A673 (cell line): ENCODE measurements around the gene TTC7B. TPM values are rescaled to one million over a fixed set of nuclear protein-coding genes. Genes with fewer than 3 reads are reported as not detected.

Experiments
- BruUV-seq: library from RNA; stranded (reverse); fragments of 400-500 nt; replicated peaks from 2 replicates; lab custom pipeline; 2021; lab: Mats Ljungman, UMichigan
- CTCF ChIA-PET: fragments of 300-600 bp; sonication (Branson Sonifier 250); formaldehyde crosslinking; loops from one replicate; lab custom pipeline; 2022; ENCODE audit warnings: antibody characterized with exemption; lab: Charles Lee
- POLR2A ChIA-PET: fragments of 300-600 bp; sonication (Branson Sonifier 250); formaldehyde crosslinking; loops from one replicate; lab custom pipeline; 2022; ENCODE audit warnings: antibody characterized with exemption; ENCODE audit not compliant: low non-redundant PET; lab: Charles Lee
- DNase-seq: peaks from one replicate; pipeline ENCODE4 v3.0.0-alpha.2; 2015; ENCODE audit warnings: low spot score
- H3K27ac ChIP-seq: fragments of 200-600 bp; sonication (generic); 2 replicates; pipeline ENCODE4 v1.5.1; 2016; ENCODE audit warnings: mixed run types, low read depth, mild to moderate bottlenecking, mixed read lengths, antibody characterized with exemption, low read length; ENCODE audit not compliant: poor library complexity, severe bottlenecking
- H3K27me3 ChIP-seq: fragments of 200-600 bp; sonication (generic); replicated peaks from 2 replicates; pipeline ENCODE4 v1.6.1; 2017; ENCODE audit warnings: mixed run types, low read depth, mild to moderate bottlenecking, mixed read lengths, antibody characterized with exemption, low read length; ENCODE audit not compliant: insufficient read depth, poor library complexity
- H3K36me3 ChIP-seq: fragments of 200-600 bp; sonication (generic); 2 replicates; pipeline ENCODE4 v1.6.1; 2016; ENCODE audit warnings: mixed run types, mild to moderate bottlenecking, mixed read lengths, antibody characterized with exemption, low read length; ENCODE audit not compliant: insufficient read depth, poor library complexity, severe bottlenecking
- H3K4me1 ChIP-seq: fragments of 200-600 bp; sonication (generic); 2 replicates; pipeline ENCODE4 v1.6.1; 2017; ENCODE audit warnings: mixed run types, mild to moderate bottlenecking, mixed read lengths, antibody characterized with exemption, low read length; ENCODE audit not compliant: insufficient read depth, poor library complexity, severe bottlenecking
- H3K4me3 ChIP-seq: fragments of 200-600 bp; sonication (generic); 2 replicates; pipeline ENCODE4 v1.5.1; 2016; ENCODE audit warnings: low read depth, mixed run types, mild to moderate bottlenecking, mixed read lengths, low read length; ENCODE audit not compliant: poor library complexity, severe bottlenecking
- H3K9me3 ChIP-seq: fragments of 200-600 bp; sonication (generic); 2 replicates; pipeline ENCODE4 v1.6.1; 2016; ENCODE audit warnings: mixed run types, low read depth, mild to moderate bottlenecking, mixed read lengths, antibody characterized with exemption, low read length; ENCODE audit not compliant: poor library complexity, severe bottlenecking
- EZH2 ChIP-seq: fragments of 200-600 bp; sonication (generic); IDR thresholded peaks from 2 replicates; pipeline ENCODE4 v1.6.1; 2017; ENCODE audit warnings: borderline replicate concordance, low read depth, mild to moderate bottlenecking, mixed read lengths, antibody characterized with exemption, low read length; ENCODE audit not compliant: poor library complexity, severe bottlenecking
- intact Hi-C: fragments of 100-400 bp; cut with micrococcal nuclease; formaldehyde crosslinking; loops from one replicate; pipeline ENCODE4 v1.10.0; 2022; ENCODE audit not compliant: unreplicated experiment
- total RNA-seq: library from RNA; stranded (reverse); gene quantifications from 2 replicates; pipeline ENCODE4 v1.2.3, GENCODE V29; 2021
- TF ChIP-seq, protein P1 (sequence below): fragments of 300-800, 200-600 bp; sonication (generic); conservative IDR thresholded peaks from 2 replicates; pipeline ENCODE4 v1.5.1; 2017; ENCODE audit warnings: low read depth, mild to moderate bottlenecking, antibody characterized with exemption, low read length, moderate library complexity, mixed read lengths

Gene TTC7B
- total RNA-seq, 1 experiment from 2014 or later: 39.2 TPM

GRCh38 chr14:90587918-90588317 lies 228.3 kb downstream of the TTC7B start:
- intact Hi-C loops: no loop called here
- ChIA-PET CTCF (no interaction called here), POLR2A (no interaction called here)
- no peaks in the 10 kb centered on the region for H3K27me3 ChIP-seq
- no peak overlapping the region for H3K4me3 ChIP-seq
- H3K27ac ChIP-seq: no peak overlapping the region
- DNase-seq: no peak
- TF ChIP-seq, protein P1, sequence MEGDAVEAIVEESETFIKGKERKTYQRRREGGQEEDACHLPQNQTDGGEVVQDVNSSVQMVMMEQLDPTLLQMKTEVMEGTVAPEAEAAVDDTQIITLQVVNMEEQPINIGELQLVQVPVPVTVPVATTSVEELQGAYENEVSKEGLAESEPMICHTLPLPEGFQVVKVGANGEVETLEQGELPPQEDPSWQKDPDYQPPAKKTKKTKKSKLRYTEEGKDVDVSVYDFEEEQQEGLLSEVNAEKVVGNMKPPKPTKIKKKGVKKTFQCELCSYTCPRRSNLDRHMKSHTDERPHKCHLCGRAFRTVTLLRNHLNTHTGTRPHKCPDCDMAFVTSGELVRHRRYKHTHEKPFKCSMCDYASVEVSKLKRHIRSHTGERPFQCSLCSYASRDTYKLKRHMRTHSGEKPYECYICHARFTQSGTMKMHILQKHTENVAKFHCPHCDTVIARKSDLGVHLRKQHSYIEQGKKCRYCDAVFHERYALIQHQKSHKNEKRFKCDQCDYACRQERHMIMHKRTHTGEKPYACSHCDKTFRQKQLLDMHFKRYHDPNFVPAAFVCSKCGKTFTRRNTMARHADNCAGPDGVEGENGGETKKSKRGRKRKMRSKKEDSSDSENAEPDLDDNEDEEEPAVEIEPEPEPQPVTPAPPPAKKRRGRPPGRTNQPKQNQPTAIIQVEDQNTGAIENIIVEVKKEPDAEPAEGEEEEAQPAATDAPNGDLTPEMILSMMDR: no peak
- no peak for TF ChIP-seq EZH2
- H3K9me3 ChIP-seq: no peaks in the 10 kb centered on the region
- no peaks in the 10 kb centered on the region for H3K36me3 ChIP-seq
- H3K4me1 ChIP-seq: no peaks in the 10 kb centered on the region
- no TSS peak for BruUV-seq

- BruUV-seq: no TSS peak
- Histone ChIP-seq H3K27ac (no peak overlapping the region), H3K27me3 (no peaks in the 10 kb centered on the region), H3K36me3 (no peaks in the 10 kb centered on the region), H3K4me1 (no peaks in the 10 kb centered on the region), H3K4me3 (no peak overlapping the region), H3K9me3 (no peaks in the 10 kb centered on the region)
- ChIA-PET CTCF (no interaction called here), POLR2A (no interaction called here)
- no peak for DNase-seq
- TF ChIP-seq, protein P1: no peak
- TF ChIP-seq EZH2: no peak
- intact Hi-C loops: no loop called here
Observed at GRCh38 chr14:90587252-90587910, 228.8 kb downstream of the TTC7B start.

DNA sequence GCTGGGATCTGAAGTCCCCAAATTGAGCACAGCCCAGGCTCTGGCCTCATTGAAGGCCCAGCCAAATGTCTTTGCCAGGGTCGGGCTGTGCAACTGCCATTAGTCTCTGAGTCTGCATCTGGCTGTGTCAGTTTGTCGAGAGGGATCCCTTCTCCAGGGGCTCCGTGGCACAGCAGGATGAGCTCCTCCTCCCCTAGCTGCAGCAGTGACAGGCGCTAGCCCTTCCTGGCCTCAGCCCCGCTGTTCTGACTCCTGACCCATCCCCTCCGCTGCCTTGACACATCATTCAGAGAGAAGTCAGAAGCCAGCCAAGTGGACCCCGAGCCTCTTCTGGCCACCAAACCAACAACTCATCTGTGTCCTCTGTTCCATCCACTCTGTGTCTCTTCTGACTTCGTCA lies 231.1 kb downstream of the TTC7B start:
- Histone ChIP-seq H3K4me1 (no peaks in the 10 kb centered on the region), H3K27ac (no peak overlapping the region), H3K9me3 (no peaks in the 10 kb centered on the region), H3K4me3 (no peak overlapping the region), H3K36me3 (no peaks in the 10 kb centered on the region), H3K27me3 (no peaks in the 10 kb centered on the region)
- TF ChIP-seq EZH2: no peak
- TF ChIP-seq, protein P1: no peak
- BruUV-seq: no TSS peak
- POLR2A ChIA-PET: no interaction called here
- CTCF ChIA-PET: no interaction called here
- DNase-seq: no peak
- intact Hi-C loops: no loop called here
